Stomach smooth muscle (tissue), 2 donors: Measurements from ENCODE around the gene BCL2L13.

Source experiments
- H3K27ac ChIP-seq: one replicate; pipeline ENCODE4 v1.7.0; 2013; ENCODE audit warnings: mild to moderate bottlenecking, low read length, inconsistent platforms
- H3K27me3 ChIP-seq, 2 donors: one replicate each; pipeline ENCODE4 v1.7.0; 2013; ENCODE audit warnings: low read length in 2 of 2; ENCODE audit not compliant: insufficient read depth in 2 of 2, control insufficient read depth in 1 of 2
- H3K36me3 ChIP-seq, 2 donors: one replicate each; pipeline ENCODE4 v1.7.0; 2013; ENCODE audit warnings: low read length in 2 of 2; ENCODE audit not compliant: control insufficient read depth in 2 of 2, insufficient read depth in 2 of 2
- H3K4me1 ChIP-seq: one replicate; pipeline ENCODE4 v1.7.0; 2013; ENCODE audit warnings: low read length; ENCODE audit not compliant: control insufficient read depth, insufficient read depth
- H3K4me3 ChIP-seq, 2 donors: one replicate each; pipeline ENCODE4 v1.7.0; 2013; ENCODE audit warnings: low read length in 2 of 2
- H3K9ac ChIP-seq, 2 donors: one replicate each; pipeline ENCODE4 v1.7.0; 2013; ENCODE audit warnings: low read length in 2 of 2, mild to moderate bottlenecking in 1 of 2
- H3K9me3 ChIP-seq, 2 donors: one replicate each; pipeline ENCODE4 v1.7.0; 2013; ENCODE audit warnings: low read length in 2 of 2; ENCODE audit not compliant: control insufficient read depth in 2 of 2
- donor health status: healthy.
- donor health status: Pancreatic carcinoma.

The BCL2L13 gene

DNA sequence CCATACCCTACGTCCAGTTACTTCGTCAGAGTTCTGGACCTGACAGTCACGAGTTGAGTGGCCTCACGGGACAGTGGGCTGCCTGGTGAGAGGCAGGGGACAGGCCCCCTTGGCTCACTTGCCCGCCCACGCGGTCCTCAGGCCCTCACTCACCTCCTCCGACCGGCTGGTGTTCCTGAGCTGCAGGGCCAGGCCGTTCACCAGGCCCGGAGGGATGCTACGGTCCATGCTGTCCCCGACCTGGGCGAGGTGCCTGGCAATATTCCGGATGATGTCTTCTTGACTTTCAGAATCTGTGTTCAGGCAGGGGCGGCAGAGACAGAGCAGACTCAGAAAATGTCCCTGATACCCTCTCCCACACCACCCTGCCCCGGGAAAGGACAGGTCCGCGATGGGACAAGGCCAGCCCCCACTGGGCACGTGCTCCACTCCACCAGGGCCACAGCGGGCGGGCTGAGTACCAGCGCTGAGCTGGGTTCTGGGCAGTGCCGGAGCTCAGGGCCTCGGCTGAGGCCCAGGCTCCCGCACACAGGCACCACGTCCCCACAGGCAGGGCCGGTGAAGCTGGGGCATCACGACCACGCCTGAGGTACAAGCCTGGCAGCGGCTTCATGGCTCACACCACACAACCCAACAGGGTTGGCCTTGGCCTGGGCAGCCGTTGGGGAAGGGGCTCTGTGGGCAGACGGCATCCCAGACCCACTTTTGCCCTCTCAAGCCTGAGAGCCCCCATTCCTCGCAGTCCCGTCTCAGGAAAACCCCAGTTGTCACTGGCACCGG lies 100.8 kb downstream of the BCL2L13 start:
- Histone ChIP-seq H3K27me3 (no peaks in the 10 kb centered on the region), H3K4me3 (no peak overlapping the region), H3K27ac (no peak overlapping the region), H3K36me3 (peaks cover 4 to 5% of the 10 kb centered on the region in 2 donors), H3K9me3 (no peaks in the 10 kb centered on the region), H3K9ac (no peak overlapping the region), H3K4me1 (peaks cover 3% of the 10 kb centered on the region)

DNA sequence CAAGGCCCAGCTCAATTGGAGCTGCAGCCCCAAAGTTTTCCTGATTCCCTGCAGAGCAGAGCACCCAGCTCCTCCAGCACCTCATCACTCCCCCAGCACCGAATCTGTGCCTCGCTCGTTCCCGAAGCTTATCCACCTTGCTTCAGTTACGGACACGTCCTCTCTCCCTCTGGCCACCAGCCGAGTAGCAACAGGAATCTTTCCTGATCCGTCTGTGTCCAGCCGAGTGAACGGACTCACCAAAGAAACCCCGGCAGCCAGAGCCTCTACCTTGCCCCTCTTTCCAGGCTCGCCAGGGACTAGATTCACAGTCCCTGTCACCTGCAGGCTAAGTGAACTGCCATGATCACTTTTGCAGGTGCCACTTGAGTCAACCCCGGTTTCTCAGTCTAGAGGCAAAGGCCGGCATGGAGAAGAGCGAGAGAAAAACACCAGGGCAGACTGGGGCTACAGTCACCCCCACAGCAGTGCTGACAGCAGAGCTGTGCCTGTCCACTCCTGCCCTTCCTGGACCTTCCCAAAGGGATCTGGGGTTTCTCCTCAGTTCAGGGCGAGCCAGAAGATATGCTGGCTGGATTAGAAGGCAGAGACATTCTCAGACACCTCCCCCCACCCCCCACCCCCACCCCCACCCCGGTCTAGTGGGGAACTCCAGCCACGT lies 103.4 kb downstream of the BCL2L13 start:
- Histone ChIP-seq H3K9ac (no peak overlapping the region), H3K4me3 (no peak overlapping the region), H3K27ac (no peak overlapping the region), H3K27me3 (no peaks in the 10 kb centered on the region), H3K4me1 (peaks cover 3% of the 10 kb centered on the region), H3K36me3 (no peaks in the 10 kb centered on the region), H3K9me3 (no peaks in the 10 kb centered on the region)

- Histone ChIP-seq H3K9ac (no peak overlapping the region), H3K36me3 (no peaks in the 10 kb centered on the region), H3K9me3 (no peaks in the 10 kb centered on the region), H3K4me1 (peaks cover 3% of the 10 kb centered on the region), H3K27me3 (no peaks in the 10 kb centered on the region), H3K27ac (no peak overlapping the region), H3K4me3 (peak overlapping the region; percentile 7 to 47)
These were observed 104.0 kb downstream of the BCL2L13 start for GRCh38 chr22:17742527-17742902.

GRCh38 chr22:17743661-17744411 lies 105.3 kb downstream of the BCL2L13 start:
- Histone ChIP-seq H3K27ac (no peak overlapping the region), H3K9ac (no peak overlapping the region), H3K9me3 (no peaks in the 10 kb centered on the region), H3K4me1 (peaks cover 3% of the 10 kb centered on the region), H3K36me3 (no peaks in the 10 kb centered on the region), H3K4me3 (no peak overlapping the region), H3K27me3 (no peaks in the 10 kb centered on the region)

DNA sequence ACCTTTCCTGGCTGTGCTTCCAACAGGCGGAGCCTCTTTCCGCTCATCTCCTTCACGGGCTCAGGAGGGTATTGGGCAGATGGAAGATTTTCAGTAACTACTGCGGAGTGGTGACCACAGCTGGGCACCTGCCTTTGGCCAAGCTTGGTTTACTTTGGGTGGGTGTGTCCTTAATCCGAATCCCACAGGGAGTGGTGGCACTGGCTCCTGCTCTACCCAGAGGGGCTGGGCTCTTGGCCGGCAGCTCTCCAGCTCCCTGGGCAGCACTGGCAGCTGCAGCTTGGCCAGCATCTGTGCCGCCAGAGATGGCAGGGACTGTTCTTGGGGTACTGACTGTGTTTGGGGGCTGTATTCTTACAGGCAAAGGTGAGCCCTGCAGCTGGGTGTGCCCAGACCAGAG lies 105.9 kb downstream of the BCL2L13 start:
- H3K9ac ChIP-seq = no peak overlapping the region
- peaks cover 3% of the 10 kb centered on the region for H3K4me1 ChIP-seq
- no peaks in the 10 kb centered on the region for H3K9me3 ChIP-seq
- H3K36me3 ChIP-seq = no peaks in the 10 kb centered on the region
- H3K27ac ChIP-seq = no peak overlapping the region
- H3K4me3 ChIP-seq = no peak overlapping the region
- no peaks in the 10 kb centered on the region for H3K27me3 ChIP-seq

DNA sequence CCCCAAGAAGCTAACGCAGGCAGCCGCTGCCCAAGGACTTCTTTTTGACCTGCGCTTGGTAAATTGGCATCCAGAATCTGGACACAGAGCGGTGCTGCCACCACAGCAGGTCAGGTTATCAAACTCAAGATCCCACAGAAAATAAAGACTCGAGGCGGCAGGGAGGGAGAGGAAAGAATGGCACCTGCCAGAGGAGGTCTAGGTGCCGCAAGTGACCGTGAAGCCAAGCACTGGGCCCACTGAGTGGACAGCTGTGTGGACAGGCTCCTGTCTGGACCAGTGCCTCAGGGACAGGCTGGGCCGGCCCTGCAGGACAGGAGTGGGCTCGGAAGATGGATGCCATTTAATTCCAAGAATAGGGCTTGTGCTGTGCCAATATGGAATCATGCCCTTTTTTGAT lies 108.4 kb downstream of the BCL2L13 start:
- Histone ChIP-seq H3K36me3 (no peaks in the 10 kb centered on the region), H3K27me3 (no peaks in the 10 kb centered on the region), H3K27ac (no peak overlapping the region), H3K4me1 (peaks cover 3% of the 10 kb centered on the region), H3K4me3 (no peak overlapping the region), H3K9me3 (no peaks in the 10 kb centered on the region), H3K9ac (no peak overlapping the region)

- peak overlapping the region in 1 of 2 donors; percentile 64 for H3K4me3 ChIP-seq
- H3K27ac ChIP-seq = no peak overlapping the region
These were observed 110.2 kb downstream of the BCL2L13 start for GRCh38 chr22:17748555-17749353.

DNA sequence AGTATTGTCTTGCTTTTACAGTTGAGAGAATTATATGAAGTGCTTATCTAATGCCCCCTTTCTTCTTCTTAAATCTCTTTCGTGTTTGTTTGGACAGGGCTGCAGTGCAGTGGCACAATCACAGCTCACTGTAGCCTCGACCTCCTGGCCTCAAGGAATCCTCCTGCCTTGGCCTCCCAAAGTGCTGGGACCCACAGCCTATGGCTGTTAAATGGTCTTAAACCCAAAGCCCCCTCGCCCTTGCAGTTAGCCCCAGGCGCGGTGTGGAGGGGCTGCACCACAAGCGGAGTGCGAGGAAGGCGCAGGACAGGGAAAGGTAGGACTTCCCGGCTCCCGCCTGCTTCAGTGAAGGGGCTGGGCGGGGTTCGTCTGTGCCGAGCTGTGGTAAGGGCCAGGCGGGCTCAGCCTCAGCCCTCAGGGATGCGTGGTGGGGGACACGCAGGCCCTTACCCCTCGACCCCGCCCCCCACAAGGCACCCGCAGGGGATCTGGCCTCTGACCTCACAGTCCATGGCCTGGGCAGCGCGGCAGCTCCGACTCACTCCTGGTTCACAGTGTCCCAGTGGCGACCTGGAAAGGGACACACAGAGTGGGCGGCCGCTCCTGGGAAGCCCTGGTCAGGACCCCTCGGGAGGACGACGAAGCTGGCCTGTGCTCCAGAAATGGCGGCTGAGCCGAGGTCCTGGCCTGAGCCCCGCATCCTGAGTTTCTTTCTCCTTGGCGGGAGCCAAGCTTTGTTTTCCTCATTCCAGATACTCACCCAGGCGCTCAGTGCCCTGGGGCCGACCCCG lies 111.2 kb downstream of the BCL2L13 start:
- no peak overlapping the region for H3K9ac ChIP-seq
- H3K36me3 ChIP-seq = no peaks in the 10 kb centered on the region
- no peak overlapping the region for H3K4me3 ChIP-seq
- H3K4me1 ChIP-seq = no peaks in the 10 kb centered on the region
- no peaks in the 10 kb centered on the region for H3K9me3 ChIP-seq
- no peak overlapping the region for H3K27ac ChIP-seq
- no peaks in the 10 kb centered on the region for H3K27me3 ChIP-seq

More at GRCh38 chr22:17748555-17749353, 110.2 kb downstream of the BCL2L13 start:
- Histone ChIP-seq H3K9me3 (no peaks in the 10 kb centered on the region), H3K9ac (no peak overlapping the region), H3K27me3 (no peaks in the 10 kb centered on the region), H3K36me3 (no peaks in the 10 kb centered on the region), H3K4me1 (no peaks in the 10 kb centered on the region)

GRCh38 chr22:17751596-17751995 lies 113.0 kb downstream of the BCL2L13 start:
- H3K27me3 ChIP-seq = no peaks in the 10 kb centered on the region

More at GRCh38 chr22:17751596-17751995, 113.0 kb downstream of the BCL2L13 start:
- H3K36me3 ChIP-seq = no peaks in the 10 kb centered on the region
- H3K9ac ChIP-seq = no peak overlapping the region
- H3K27ac ChIP-seq = no peak overlapping the region
- H3K4me3 ChIP-seq = no peak overlapping the region
- H3K4me1 ChIP-seq = no peaks in the 10 kb centered on the region
- no peaks in the 10 kb centered on the region for H3K9me3 ChIP-seq
